GM23248 (cell line): ENCODE results near the gene PKP1.

ENCODE experiments used
- EZH2 ChIP-seq: fragments of 200-600 bp; sonication (generic); IDR thresholded peaks from 2 replicates; pipeline ENCODE4 v1.6.1; 2018; ENCODE audit warnings: antibody characterized with exemption, mild to moderate bottlenecking; ENCODE audit not compliant: insufficient read depth, poor library complexity, severe bottlenecking
- EZH2phosphoT487 ChIP-seq: fragments of 200-600 bp; sonication (generic); IDR thresholded peaks from 2 replicates; pipeline ENCODE4 v1.6.1; 2018; ENCODE audit warnings: antibody characterized with exemption, moderate library complexity, mild to moderate bottlenecking, low read depth; ENCODE audit not compliant: insufficient read depth

DNA sequence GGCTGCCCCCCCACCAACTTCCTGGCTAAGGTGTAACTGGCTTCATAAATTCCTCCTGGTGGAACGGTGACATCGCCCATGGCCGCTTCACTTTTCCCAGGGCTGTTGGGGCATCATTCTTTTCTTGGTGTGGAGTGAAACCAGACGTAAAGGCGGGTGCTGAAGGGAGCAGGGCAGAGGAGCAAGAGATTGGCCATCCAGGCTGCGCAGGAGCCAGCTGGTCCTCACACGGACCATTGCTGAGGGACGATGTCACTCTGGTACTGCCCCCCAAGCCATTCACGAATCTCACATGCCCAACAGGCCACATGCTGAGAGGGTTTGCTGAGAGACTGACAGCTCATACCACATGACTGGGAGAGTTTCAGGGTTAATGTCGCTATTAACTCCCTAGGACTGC lies 10.5 kb upstream of the PKP1 start:
- TF ChIP-seq EZH2phosphoT487 = no peak
- TF ChIP-seq EZH2 = no peak
